ENCODE measurements around the gene GLG1.
"Not testable (repeated sequence)": the region's sequence is repeated elsewhere in the genome, so short reads cannot be mapped to it uniquely, and the experiment has no call there.

Gene GLG1

GRCh38 chr16:74563828-74564263 is 43.1 kb downstream of the GLG1 start:
- Histone ChIP-seq H3K9me3 (ENCODE audit: control insufficient read depth, low read length) (no peaks in the 10 kb centered on the region), H3K27ac (ENCODE audit: insufficient read depth, low read depth, low read length, poor library complexity, severe bottlenecking) (no peak overlapping the region), H3K36me3 (ENCODE audit: control insufficient read depth, insufficient read depth, low read length) (no peaks in the 10 kb centered on the region), H3K4me3 (ENCODE audit: insufficient read depth, low read depth, low read length) (no peak overlapping the region), H3K27me3 (ENCODE audit: control insufficient read depth, insufficient read depth, low read length, poor library complexity, severe bottlenecking) (no peaks in the 10 kb centered on the region), H3K4me1 (ENCODE audit: control insufficient read depth, insufficient read depth, low read length) (no peaks in the 10 kb centered on the region)
- WGBS, 2 experiments: 94 to 96% methylated on average over 7 of the region's 7 CpGs

GRCh38 chr16:74562117-74562516 is 44.8 kb downstream of the GLG1 start:
- no peak overlapping the region for H3K4me3 ChIP-seq (ENCODE audit: insufficient read depth, low read depth, low read length)
- no peaks in the 10 kb centered on the region for H3K9me3 ChIP-seq (ENCODE audit: control insufficient read depth, low read length)
- no peaks in the 10 kb centered on the region for H3K27me3 ChIP-seq (ENCODE audit: control insufficient read depth, insufficient read depth, low read length, poor library complexity, severe bottlenecking)
- H3K27ac ChIP-seq (ENCODE audit: insufficient read depth, low read depth, low read length, poor library complexity, severe bottlenecking): no peak overlapping the region
- H3K36me3 ChIP-seq (ENCODE audit: control insufficient read depth, insufficient read depth, low read length): no peaks in the 10 kb centered on the region
- WGBS, 2 experiments: 92 to 97% methylated on average over 1 of the region's 1 CpG
- no peaks in the 10 kb centered on the region for H3K4me1 ChIP-seq (ENCODE audit: control insufficient read depth, insufficient read depth, low read length)

- H3K27ac ChIP-seq (ENCODE audit: insufficient read depth, low read depth, low read length, poor library complexity, severe bottlenecking): no peak overlapping the region
- H3K4me1 ChIP-seq (ENCODE audit: control insufficient read depth, insufficient read depth, low read length): no peaks in the 10 kb centered on the region
- no peaks in the 10 kb centered on the region for H3K9me3 ChIP-seq (ENCODE audit: control insufficient read depth, low read length)
- H3K27me3 ChIP-seq (ENCODE audit: control insufficient read depth, insufficient read depth, low read length, poor library complexity, severe bottlenecking): no peaks in the 10 kb centered on the region
- WGBS, 2 experiments: 94 to 96% methylated on average over 2 of the region's 2 CpGs
- no peaks in the 10 kb centered on the region for H3K36me3 ChIP-seq (ENCODE audit: control insufficient read depth, insufficient read depth, low read length)
- no peak overlapping the region for H3K4me3 ChIP-seq (ENCODE audit: insufficient read depth, low read depth, low read length)
Measured at GRCh38 chr16:74561626-74562025, 45.3 kb downstream of the GLG1 start.

GRCh38 chr16:74560912-74561311 is 46.0 kb downstream of the GLG1 start:
- H3K9me3 ChIP-seq (ENCODE audit: control insufficient read depth, low read length): no peaks in the 10 kb centered on the region
- 93 to 94% methylated on average over 3 of the region's 3 CpGs for WGBS, 2 experiments

GRCh38 chr16:74558873-74559272 is 48.0 kb downstream of the GLG1 start:
- H3K27me3 ChIP-seq (ENCODE audit: control insufficient read depth, insufficient read depth, low read length, poor library complexity, severe bottlenecking): no peaks in the 10 kb centered on the region
- 82 to 90% methylated on average over 4 of the region's 4 CpGs for WGBS, 2 experiments
- H3K27ac ChIP-seq (ENCODE audit: insufficient read depth, low read depth, low read length, poor library complexity, severe bottlenecking): no peak overlapping the region
- no peaks in the 10 kb centered on the region for H3K36me3 ChIP-seq (ENCODE audit: control insufficient read depth, insufficient read depth, low read length)
- H3K4me3 ChIP-seq (ENCODE audit: insufficient read depth, low read depth, low read length): no peak overlapping the region
- no peaks in the 10 kb centered on the region for H3K9me3 ChIP-seq (ENCODE audit: control insufficient read depth, low read length)
- no peaks in the 10 kb centered on the region for H3K4me1 ChIP-seq (ENCODE audit: control insufficient read depth, insufficient read depth, low read length)

More at GRCh38 chr16:74560912-74561311, 46.0 kb downstream of the GLG1 start:
- H3K4me1 ChIP-seq (ENCODE audit: control insufficient read depth, insufficient read depth, low read length): no peaks in the 10 kb centered on the region
- no peaks in the 10 kb centered on the region for H3K27me3 ChIP-seq (ENCODE audit: control insufficient read depth, insufficient read depth, low read length, poor library complexity, severe bottlenecking)
- H3K27ac ChIP-seq (ENCODE audit: insufficient read depth, low read depth, low read length, poor library complexity, severe bottlenecking): no peak overlapping the region
- H3K36me3 ChIP-seq (ENCODE audit: control insufficient read depth, insufficient read depth, low read length): no peaks in the 10 kb centered on the region
- no peak overlapping the region for H3K4me3 ChIP-seq (ENCODE audit: insufficient read depth, low read depth, low read length)

GRCh38 chr16:74557275-74557674 is 49.6 kb downstream of the GLG1 start:
- H3K9me3 ChIP-seq (ENCODE audit: control insufficient read depth, low read length): no peaks in the 10 kb centered on the region
- H3K27me3 ChIP-seq (ENCODE audit: control insufficient read depth, insufficient read depth, low read length, poor library complexity, severe bottlenecking): no peaks in the 10 kb centered on the region
- H3K36me3 ChIP-seq (ENCODE audit: control insufficient read depth, insufficient read depth, low read length): no peaks in the 10 kb centered on the region
- no peaks in the 10 kb centered on the region for H3K4me1 ChIP-seq (ENCODE audit: control insufficient read depth, insufficient read depth, low read length)
- H3K27ac ChIP-seq (ENCODE audit: insufficient read depth, low read depth, low read length, poor library complexity, severe bottlenecking): no peak overlapping the region
- no peak overlapping the region for H3K4me3 ChIP-seq (ENCODE audit: insufficient read depth, low read depth, low read length)
- WGBS, 2 experiments: 93 to 95% methylated on average over 1 of the region's 1 CpG

- Histone ChIP-seq H3K4me1 (ENCODE audit: control insufficient read depth, insufficient read depth, low read length) (no peaks in the 10 kb centered on the region), H3K9me3 (ENCODE audit: control insufficient read depth, low read length) (no peaks in the 10 kb centered on the region), H3K36me3 (ENCODE audit: control insufficient read depth, insufficient read depth, low read length) (no peaks in the 10 kb centered on the region), H3K27ac (ENCODE audit: insufficient read depth, low read depth, low read length, poor library complexity, severe bottlenecking) (no peak overlapping the region), H3K27me3 (ENCODE audit: control insufficient read depth, insufficient read depth, low read length, poor library complexity, severe bottlenecking) (no peaks in the 10 kb centered on the region), H3K4me3 (ENCODE audit: insufficient read depth, low read depth, low read length) (no peak overlapping the region)
- WGBS, 2 experiments: 92 to 93% methylated on average over 1 of the region's 1 CpG
Measured at GRCh38 chr16:74556375-74556922, 50.5 kb downstream of the GLG1 start.

GRCh38 chr16:74552357-74552756 is 54.6 kb downstream of the GLG1 start:
- 91 to 97% methylated on average over 3 to 4 of the region's 6 CpGs for WGBS, 2 experiments
- not testable (repeated sequence) for H3K4me3 ChIP-seq (ENCODE audit: insufficient read depth, low read depth, low read length); H3K27me3 ChIP-seq (ENCODE audit: control insufficient read depth, insufficient read depth, low read length, poor library complexity, severe bottlenecking); H3K9me3 ChIP-seq (ENCODE audit: control insufficient read depth, low read length); H3K4me1 ChIP-seq (ENCODE audit: control insufficient read depth, insufficient read depth, low read length); H3K36me3 ChIP-seq (ENCODE audit: control insufficient read depth, insufficient read depth, low read length); H3K27ac ChIP-seq (ENCODE audit: insufficient read depth, low read depth, low read length, poor library complexity, severe bottlenecking)

GRCh38 chr16:74550227-74551019 is 56.5 kb downstream of the GLG1 start:
- H3K27ac ChIP-seq (ENCODE audit: insufficient read depth, low read depth, low read length, poor library complexity, severe bottlenecking); H3K4me1 ChIP-seq (ENCODE audit: control insufficient read depth, insufficient read depth, low read length); H3K27me3 ChIP-seq (ENCODE audit: control insufficient read depth, insufficient read depth, low read length, poor library complexity, severe bottlenecking); H3K4me3 ChIP-seq (ENCODE audit: insufficient read depth, low read depth, low read length); H3K36me3 ChIP-seq (ENCODE audit: control insufficient read depth, insufficient read depth, low read length); H3K9me3 ChIP-seq (ENCODE audit: control insufficient read depth, low read length): not testable (repeated sequence)
- WGBS, 2 experiments: 97 to 99% methylated on average over 4 to 5 of the region's 7 CpGs

- H3K4me3 ChIP-seq (ENCODE audit: insufficient read depth, low read depth, low read length); H3K27ac ChIP-seq (ENCODE audit: insufficient read depth, low read depth, low read length, poor library complexity, severe bottlenecking); H3K27me3 ChIP-seq (ENCODE audit: control insufficient read depth, insufficient read depth, low read length, poor library complexity, severe bottlenecking); H3K9me3 ChIP-seq (ENCODE audit: control insufficient read depth, low read length); H3K4me1 ChIP-seq (ENCODE audit: control insufficient read depth, insufficient read depth, low read length); H3K36me3 ChIP-seq (ENCODE audit: control insufficient read depth, insufficient read depth, low read length): not testable (repeated sequence)
- WGBS, 2 experiments: 90 to 92% methylated on average over 3 of the region's 4 CpGs
Measured at GRCh38 chr16:74546112-74546511, 60.8 kb downstream of the GLG1 start.
